WI38 (cell line): Measurements from ENCODE around the gene TDRD12.

ENCODE experiments used
- H3K4me3 ChIP-seq: 2 replicates; pipeline ENCODE4 v1.5.1; 2011; ENCODE audit warnings: low read depth, mild to moderate bottlenecking, control low read depth, low read length
- CTCF ChIP-seq: IDR thresholded peaks from 2 replicates; pipeline ENCODE4 v1.5.1; 2012; ENCODE audit warnings: low read depth, mild to moderate bottlenecking, control low read depth, low read length

Gene TDRD12

GRCh38 chr19:32817569-32818476, 98.3 kb downstream of the TDRD12 start:
- TF ChIP-seq CTCF: no peak
- no peak overlapping the region for H3K4me3 ChIP-seq

GRCh38 chr19:32818536-32818935, 99.0 kb downstream of the TDRD12 start:
- TF ChIP-seq CTCF: no peak
- H3K4me3 ChIP-seq: no peak overlapping the region

- no peak for TF ChIP-seq CTCF
- no peak overlapping the region for H3K4me3 ChIP-seq
Measured at GRCh38 chr19:32819419-32820400, 100.1 kb downstream of the TDRD12 start.

- H3K4me3 ChIP-seq: no peak overlapping the region
- no peak for TF ChIP-seq CTCF
Measured at GRCh38 chr19:32822916-32823746, 103.6 kb downstream of the TDRD12 start.

- H3K4me3 ChIP-seq: no peak overlapping the region
- TF ChIP-seq CTCF: no peak
Measured at GRCh38 chr19:32823747-32824102, 104.2 kb downstream of the TDRD12 start.

GRCh38 chr19:32824191-32824751, 104.7 kb downstream of the TDRD12 start:
- TF ChIP-seq CTCF: no peak

More at GRCh38 chr19:32824191-32824751, 104.7 kb downstream of the TDRD12 start:
- no peak overlapping the region for H3K4me3 ChIP-seq
